BLaER1 treated with 17β-estradiol and CSF1 and Interleukin-3, amounts not matched to agents 10 nM and 100 nM (cell line): ENCODE measurements around the gene EIF5AL1.

Experiments used
- H3K27ac ChIP-seq, 11 experiments: shearing (Covaris generic); formaldehyde crosslinking; 2 replicates each; pipeline ENCODE4 v1.8.1; 2022
- H3K27me3 ChIP-seq, 11 experiments: shearing (Covaris generic); formaldehyde crosslinking; 2 replicates each; pipeline ENCODE4 v1.8.1; 2022
- H3K36me3 ChIP-seq, 11 experiments: shearing (Covaris generic); formaldehyde crosslinking; 2 replicates each; pipeline ENCODE4 v1.8.1; 2022
- H3K4me1 ChIP-seq, 10 experiments: shearing (Covaris generic); formaldehyde crosslinking; 2 replicates each; pipeline ENCODE4 v1.8.1; 2022
- H3K4me2 ChIP-seq, 11 experiments: shearing (Covaris generic); formaldehyde crosslinking; 2 replicates each; pipeline ENCODE4 v1.8.1; 2022
- H3K4me3 ChIP-seq, 10 experiments: shearing (Covaris generic); formaldehyde crosslinking; 2 replicates each; pipeline ENCODE4 v1.8.1; 2022
- H3K9ac ChIP-seq, 11 experiments: shearing (Covaris generic); formaldehyde crosslinking; 2 replicates each; pipeline ENCODE4 v1.8.1; 2022
- H3K9me3 ChIP-seq, 11 experiments: shearing (Covaris generic); formaldehyde crosslinking; replicated peaks in 1 of 11; 2 replicates each; pipeline ENCODE4 v1.8.1; 2022
- H4K20me1 ChIP-seq, 11 experiments: shearing (Covaris generic); formaldehyde crosslinking; 2 replicates each; pipeline ENCODE4 v1.8.1; 2022
- Cebpa-rat ChIP-seq, 11 experiments: shearing (Covaris generic); IDR thresholded peaks; 2 replicates each; pipeline ENCODE4 v1.8.1; 2022

Gene EIF5AL1

DNA sequence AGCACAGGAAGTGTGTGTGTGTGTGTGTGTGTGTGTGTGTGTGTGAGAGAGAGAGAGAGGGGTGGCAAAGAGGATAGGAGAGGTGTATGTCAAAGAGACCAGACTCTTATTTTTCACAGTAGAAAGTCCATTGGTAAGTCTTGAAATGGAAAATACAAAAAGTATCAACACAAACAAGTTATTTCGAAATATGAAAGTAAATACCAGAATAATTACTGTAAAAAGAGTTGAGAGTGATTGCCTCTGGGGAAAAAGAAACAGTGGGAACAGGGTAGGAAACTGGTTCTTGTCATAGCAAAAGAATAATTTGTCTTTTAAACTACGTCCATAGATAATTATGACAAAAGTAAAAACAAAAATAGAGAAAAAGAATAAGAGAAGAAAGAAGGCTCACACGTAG is 29.0 kb upstream of the EIF5AL1 start:
- Histone ChIP-seq H3K9me3 (0 out of 22 replicates have a peak, but pooled peaks cover 0 to 5% (median 0%) of the 10 kb centered on the region in 11 experiments), H3K36me3 (no peaks in the 10 kb centered on the region), H3K27me3 (no peaks in the 10 kb centered on the region), H3K4me1 (peaks cover 0 to 7% (median 0%) of the 10 kb centered on the region in 10 experiments; a peak in 2 of 20 replicates), H3K4me2 (no peak overlapping the region), H3K9ac (no peak overlapping the region), H4K20me1 (no peaks in the 10 kb centered on the region), H3K27ac (no peak overlapping the region), H3K4me3 (no peak overlapping the region)
- TF ChIP-seq Cebpa-rat (IDR thresholded peaks at IDR 0.05), result no peak

DNA sequence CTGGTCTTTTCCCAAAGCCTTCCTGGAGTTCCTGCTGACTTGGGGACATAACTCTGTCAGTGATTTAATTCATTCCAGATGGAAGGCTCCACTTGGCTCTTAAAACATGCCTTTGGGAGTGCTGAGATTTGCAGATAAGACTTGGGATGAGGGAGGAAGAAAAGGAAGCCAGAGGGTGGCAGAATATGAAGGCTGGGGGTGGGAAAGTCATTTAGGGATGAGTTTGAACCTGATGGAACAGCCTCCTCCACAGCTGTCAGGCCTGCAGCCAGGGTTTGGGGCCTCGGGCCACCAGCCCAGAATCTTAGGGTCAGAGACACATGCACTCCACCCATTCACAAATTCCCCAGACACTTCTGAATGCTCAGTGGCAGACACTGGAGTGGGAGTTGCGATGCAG is 28.4 kb upstream of the EIF5AL1 start:
- H3K4me2 ChIP-seq, result no peak overlapping the region
- no peak overlapping the region for H3K9ac ChIP-seq
- H3K27ac ChIP-seq, result no peak overlapping the region
- no peak for TF ChIP-seq Cebpa-rat (IDR thresholded peaks at IDR 0.05)
- H3K36me3 ChIP-seq, result no peaks in the 10 kb centered on the region
- H3K27me3 ChIP-seq, result no peaks in the 10 kb centered on the region
- peaks cover 0 to 7% (median 0%) of the 10 kb centered on the region in 10 experiments; a peak in 2 of 20 replicates for H3K4me1 ChIP-seq
- H3K9me3 ChIP-seq, result 0 out of 22 replicates have a peak, but pooled peaks cover 0 to 5% (median 0%) of the 10 kb centered on the region in 11 experiments
- H3K4me3 ChIP-seq, result no peak overlapping the region
- no peaks in the 10 kb centered on the region for H4K20me1 ChIP-seq

DNA sequence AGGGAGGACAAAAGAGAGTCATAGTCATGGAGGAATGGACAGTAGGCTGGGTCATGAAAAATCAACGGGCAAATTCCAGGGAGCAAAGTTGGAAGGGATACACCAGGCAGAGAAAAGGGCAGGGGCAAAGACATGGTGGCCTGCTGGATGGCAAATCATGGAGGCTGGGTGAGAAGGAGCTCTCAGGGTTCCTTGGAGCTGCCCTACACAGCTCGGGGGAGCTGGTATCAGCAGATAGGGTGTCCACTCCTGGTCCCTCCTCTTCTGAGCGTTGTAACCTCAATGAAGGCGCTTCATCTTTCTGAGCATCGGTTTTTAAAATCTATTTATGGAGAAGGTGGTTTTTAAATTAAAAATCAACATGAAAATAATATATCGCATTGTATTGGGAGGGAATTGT is 27.9 kb upstream of the EIF5AL1 start:
- H3K27me3 ChIP-seq, result no peaks in the 10 kb centered on the region
- H4K20me1 ChIP-seq, result no peaks in the 10 kb centered on the region
- 0 out of 22 replicates have a peak, but pooled peaks cover 0 to 5% (median 0%) of the 10 kb centered on the region in 11 experiments for H3K9me3 ChIP-seq
- no peak overlapping the region for H3K4me2 ChIP-seq
- no peaks in the 10 kb centered on the region for H3K36me3 ChIP-seq
- TF ChIP-seq Cebpa-rat (IDR thresholded peaks at IDR 0.05), result no peak
- peaks cover 0 to 7% (median 0%) of the 10 kb centered on the region in 10 experiments; a peak in 2 of 20 replicates for H3K4me1 ChIP-seq
- no peak overlapping the region for H3K4me3 ChIP-seq
- no peak overlapping the region for H3K9ac ChIP-seq
- H3K27ac ChIP-seq, result no peak overlapping the region

DNA sequence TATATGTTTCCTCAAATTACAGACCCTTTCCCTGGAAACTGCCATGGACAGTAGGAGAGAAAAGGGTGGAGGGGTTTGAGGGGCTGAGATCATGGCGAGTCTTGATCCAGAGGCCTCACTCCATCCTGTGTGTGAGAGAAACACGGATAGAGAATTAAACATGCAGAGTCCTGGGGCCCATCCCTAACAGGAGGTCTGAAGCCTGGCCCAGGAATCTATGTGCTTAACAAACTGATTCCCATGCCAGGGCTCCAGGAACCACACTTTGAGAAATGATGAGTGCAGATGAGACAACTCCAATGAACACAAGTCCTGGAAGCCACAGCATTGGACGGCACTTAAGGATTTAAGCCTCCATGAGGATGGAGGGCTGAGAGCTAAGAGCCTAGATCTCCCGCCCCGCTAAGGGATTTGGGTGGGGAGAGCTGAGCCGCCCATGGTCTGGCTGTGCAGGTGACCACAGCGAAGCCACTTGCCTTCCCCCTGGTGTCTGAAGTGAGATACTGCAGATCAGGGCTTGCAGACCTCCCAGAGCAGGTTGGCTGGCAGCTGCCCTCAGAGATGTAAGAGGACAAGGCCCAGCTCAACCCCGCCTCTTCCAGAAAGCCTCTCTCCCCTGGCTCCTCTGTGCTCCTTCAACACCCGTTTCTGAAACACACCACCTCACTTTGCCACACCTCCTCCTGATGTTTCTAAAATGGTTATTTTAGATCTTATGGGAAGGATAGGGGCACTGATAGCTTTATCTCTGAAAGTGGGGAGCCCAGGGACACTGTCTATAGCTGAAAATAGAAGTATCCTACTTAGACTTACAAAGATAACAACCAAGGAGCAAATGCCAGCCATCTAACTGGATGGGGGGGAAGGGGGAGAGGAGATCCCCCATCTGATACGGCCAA is 24.8 kb upstream of the EIF5AL1 start:
- H3K9me3 ChIP-seq, result no peaks in the 10 kb centered on the region
- no peaks in the 10 kb centered on the region for H4K20me1 ChIP-seq
- no peak overlapping the region for H3K9ac ChIP-seq
- no peak for TF ChIP-seq Cebpa-rat (IDR thresholded peaks at IDR 0.05)
- H3K27me3 ChIP-seq, result no peaks in the 10 kb centered on the region
- no peak overlapping the region for H3K4me3 ChIP-seq
- no peak overlapping the region for H3K4me2 ChIP-seq
- H3K4me1 ChIP-seq, result peaks cover 18 to 28% (median 22%) of the 10 kb centered on the region in 10 experiments
- H3K36me3 ChIP-seq, result no peaks in the 10 kb centered on the region
- no peak overlapping the region for H3K27ac ChIP-seq

DNA sequence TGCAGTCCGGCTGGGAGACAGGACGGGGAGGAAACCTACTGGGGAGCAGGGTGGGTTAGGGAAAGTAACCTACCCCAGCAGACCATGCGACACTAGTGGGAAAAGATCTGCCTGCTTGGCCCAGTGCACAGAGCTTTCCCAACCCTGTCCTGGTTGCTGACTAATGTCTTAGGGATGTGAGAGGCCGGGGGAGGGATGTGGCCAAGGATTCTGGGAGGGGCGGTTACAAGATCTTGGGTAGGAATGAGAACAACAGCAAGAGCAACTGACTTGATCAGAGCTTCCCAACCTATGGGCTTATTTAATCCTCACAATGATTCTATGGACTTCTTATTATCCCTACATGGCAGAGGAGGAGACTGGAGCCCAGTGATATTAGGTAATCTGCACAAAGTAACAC is 24.0 kb upstream of the EIF5AL1 start:
- H4K20me1 ChIP-seq, result no peaks in the 10 kb centered on the region
- no peak overlapping the region for H3K27ac ChIP-seq
- no peaks in the 10 kb centered on the region for H3K27me3 ChIP-seq
- no peaks in the 10 kb centered on the region for H3K36me3 ChIP-seq
- H3K4me1 ChIP-seq, result peaks cover 18 to 31% (median 22%) of the 10 kb centered on the region in 10 experiments
- no peak overlapping the region for H3K4me2 ChIP-seq
- no peak overlapping the region for H3K4me3 ChIP-seq
- H3K9ac ChIP-seq, result no peak overlapping the region
- TF ChIP-seq Cebpa-rat (IDR thresholded peaks at IDR 0.05), result no peak
- no peaks in the 10 kb centered on the region for H3K9me3 ChIP-seq

DNA sequence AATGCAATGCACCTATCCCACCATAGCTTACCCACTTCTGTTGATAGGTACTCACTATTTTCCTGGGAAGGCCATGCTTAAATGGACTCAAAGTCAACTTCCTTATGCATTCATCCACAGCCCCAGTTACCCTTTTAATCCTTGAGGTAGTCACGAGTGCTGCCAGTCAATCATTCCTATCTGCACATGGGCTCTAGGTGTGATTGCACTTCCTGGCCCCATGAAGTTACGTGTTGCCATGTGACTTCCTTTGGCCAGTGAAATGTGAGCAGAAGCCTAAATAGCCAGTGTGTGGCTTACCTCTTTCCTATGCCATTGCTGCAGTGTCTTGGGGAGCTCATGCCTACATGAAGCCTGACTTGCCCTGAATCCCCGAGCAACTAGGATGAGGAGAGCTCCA is 23.5 kb upstream of the EIF5AL1 start:
- no peak for TF ChIP-seq Cebpa-rat (IDR thresholded peaks at IDR 0.05)
- peaks cover 18 to 31% (median 22%) of the 10 kb centered on the region in 10 experiments for H3K4me1 ChIP-seq
- no peak overlapping the region for H3K27ac ChIP-seq
- H3K9me3 ChIP-seq, result no peaks in the 10 kb centered on the region
- no peaks in the 10 kb centered on the region for H3K27me3 ChIP-seq
- no peak overlapping the region for H3K4me2 ChIP-seq
- H3K36me3 ChIP-seq, result no peaks in the 10 kb centered on the region
- no peak overlapping the region for H3K9ac ChIP-seq
- H3K4me3 ChIP-seq, result no peak overlapping the region
- no peaks in the 10 kb centered on the region for H4K20me1 ChIP-seq

DNA sequence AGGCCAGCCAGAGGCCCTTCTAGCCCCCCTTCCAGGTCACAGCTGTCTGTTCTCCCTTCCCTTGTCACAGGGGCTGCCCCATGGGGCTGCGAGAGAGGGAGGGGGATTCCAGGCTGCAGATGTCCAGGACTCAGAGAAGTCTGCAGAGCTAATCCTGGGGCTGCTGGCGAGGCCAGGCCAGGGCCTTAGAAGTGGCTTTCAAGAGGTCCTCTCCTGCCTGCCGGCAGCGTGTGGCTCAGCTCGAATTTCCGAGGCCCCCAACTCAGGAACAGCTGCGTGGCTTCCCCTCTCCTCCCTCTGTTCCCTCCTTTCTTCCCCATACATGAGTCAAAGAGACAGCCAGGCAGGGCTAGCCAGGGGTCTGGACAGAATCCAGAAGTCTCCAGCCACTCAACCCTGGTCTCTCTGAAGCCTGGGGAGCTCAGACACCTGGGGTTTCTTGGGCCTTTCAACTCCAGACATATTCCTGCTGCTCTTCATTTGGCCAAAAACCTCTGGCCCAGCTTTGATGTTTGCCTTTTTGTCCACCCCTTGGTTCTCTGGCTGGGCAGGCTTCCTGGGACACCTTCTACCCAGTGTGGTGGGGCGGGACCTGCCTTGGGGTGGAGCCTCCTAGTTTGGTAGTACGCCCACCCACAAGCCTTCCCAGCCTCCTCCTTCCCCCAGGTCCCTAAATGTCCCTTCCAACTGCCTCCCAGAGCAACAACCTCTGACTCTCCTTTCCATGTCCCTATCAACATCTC is 21.8 kb upstream of the EIF5AL1 start:
- Histone ChIP-seq H3K9ac (peak overlapping the region in 7 of 11 experiments; percentile 23 to 55 (median 39); a peak in 11 of 22 replicates), H3K36me3 (no peaks in the 10 kb centered on the region), H3K27me3 (no peaks in the 10 kb centered on the region), H3K9me3 (no peaks in the 10 kb centered on the region), H4K20me1 (no peaks in the 10 kb centered on the region), H3K4me1 (peaks cover 18 to 41% (median 30%) of the 10 kb centered on the region in 10 experiments), H3K4me2 (peak overlapping the region; percentile 52 to 80 (median 74)), H3K27ac (peak overlapping the region in 7 of 11 experiments; percentile 8 to 55 (median 29); a peak in 10 of 22 replicates), H3K4me3 (no peak overlapping the region; a peak in 1 of 20 replicates)
- TF ChIP-seq Cebpa-rat (IDR thresholded peaks at IDR 0.05), result no peak

DNA sequence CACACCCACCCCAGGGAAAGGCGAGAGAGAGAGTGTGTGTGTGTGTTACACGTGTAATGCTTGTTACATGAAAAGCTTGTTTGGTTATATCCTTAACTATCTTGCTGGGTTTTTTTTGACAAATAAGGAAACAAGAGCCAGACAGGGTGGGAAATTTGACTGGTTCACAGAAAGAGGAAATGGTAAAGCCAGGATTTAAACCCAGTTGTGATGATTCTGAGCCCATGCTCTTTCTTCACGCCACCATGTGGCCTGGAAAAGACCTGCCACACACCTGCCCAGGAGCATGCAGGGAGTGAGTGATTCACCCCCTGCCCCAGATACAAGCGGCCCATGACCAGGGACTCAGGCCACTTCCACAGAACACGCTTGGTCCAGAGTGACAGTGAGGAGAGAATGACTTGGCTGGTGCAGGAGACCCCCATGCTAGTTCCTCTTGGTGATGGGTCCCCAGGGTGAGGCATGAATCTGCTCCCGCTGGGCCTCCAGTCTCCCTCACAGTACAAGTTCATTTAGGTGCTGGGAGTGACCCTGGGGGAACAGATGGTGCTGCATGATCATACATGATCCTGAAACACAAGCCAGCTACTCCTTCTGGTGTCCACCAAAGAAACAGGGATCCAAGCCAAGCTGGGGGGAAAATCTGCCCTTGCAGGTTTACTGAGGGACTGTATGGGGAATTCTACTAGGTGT is 21.0 kb upstream of the EIF5AL1 start:
- Histone ChIP-seq H3K27ac (peak overlapping the region in 5 of 11 experiments; percentile 8 to 55 (median 25); a peak in 6 of 22 replicates), H3K27me3 (no peaks in the 10 kb centered on the region), H3K9me3 (no peaks in the 10 kb centered on the region), H3K9ac (0 out of 22 replicates have a peak overlapping the region, but pooled peaks of 1 of the 11 experiments have one; percentile 39), H3K4me1 (peaks cover 18 to 48% (median 36%) of the 10 kb centered on the region in 10 experiments), H3K4me3 (no peak overlapping the region), H3K36me3 (no peaks in the 10 kb centered on the region), H4K20me1 (no peaks in the 10 kb centered on the region), H3K4me2 (peak overlapping the region; percentile 52 to 80 (median 74))
- no peak for TF ChIP-seq Cebpa-rat (IDR thresholded peaks at IDR 0.05)

DNA sequence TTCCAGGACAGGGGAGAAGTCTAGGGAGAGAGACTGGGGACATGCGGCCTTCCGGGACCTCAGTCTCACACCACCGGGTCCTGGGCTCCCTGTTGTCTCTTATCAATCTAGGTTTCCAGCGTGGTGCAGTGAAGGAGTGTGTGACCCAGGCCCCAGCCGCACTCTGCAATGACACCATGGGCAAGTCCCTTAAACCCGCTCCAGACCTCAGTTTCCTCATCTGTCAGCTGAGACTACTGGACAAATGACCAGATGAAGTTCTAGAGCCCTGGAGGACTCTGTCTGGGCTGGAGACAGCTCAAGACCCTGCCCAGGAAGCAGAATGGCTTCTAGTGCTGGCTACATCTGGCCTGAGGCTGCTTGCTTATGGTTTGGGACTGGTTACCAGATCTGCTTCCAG is 20.1 kb upstream of the EIF5AL1 start:
- H3K9ac ChIP-seq, result no peak overlapping the region
- no peaks in the 10 kb centered on the region for H3K36me3 ChIP-seq
- TF ChIP-seq Cebpa-rat (IDR thresholded peaks at IDR 0.05), result no peak
- peaks cover 18 to 57% (median 43%) of the 10 kb centered on the region in 10 experiments for H3K4me1 ChIP-seq
- no peaks in the 10 kb centered on the region for H3K27me3 ChIP-seq
- H3K4me3 ChIP-seq, result no peak overlapping the region
- no peak overlapping the region for H3K4me2 ChIP-seq
- no peaks in the 10 kb centered on the region for H4K20me1 ChIP-seq
- no peaks in the 10 kb centered on the region for H3K9me3 ChIP-seq
- no peak overlapping the region for H3K27ac ChIP-seq
